ENCODE data around the gene MIA2.

GRCh38 chr14:39433452-39433813, 199.7 kb downstream of the MIA2 start:
- TF ChIP-seq FOXK2 (conservative IDR thresholded peaks at IDR 0.05 in 1 of 2, IDR thresholded peaks at IDR 0.05 in 1 of 2; ENCODE audit: low read depth in 2 of 2): no peak
- TF ChIP-seq ZBED1 (IDR thresholded peaks at IDR 0.05): no peak
- no peak for TF ChIP-seq RAD21 (CRISPR knock-in tag; conservative IDR thresholded peaks at IDR 0.05 in 1 of 2, IDR thresholded peaks at IDR 0.05 in 1 of 2)
- no peak for TF ChIP-seq HDAC8 (tag; IDR thresholded peaks at IDR 0.05)
- TF ChIP-seq KAT8 (IDR thresholded peaks at IDR 0.05; ENCODE audit: low read depth): no peak
- no peak for TF ChIP-seq GTF2F1 (IDR thresholded peaks at IDR 0.05; ENCODE audit: low read depth, low read length)
- no peak for TF ChIP-seq NR1H2 (CRISPR knock-in tag; IDR thresholded peaks at IDR 0.05)
- no peak for TF ChIP-seq BHLHE40 (IDR thresholded peaks at IDR 0.05; ENCODE audit: low read length)
- TF ChIP-seq EP300 (IDR thresholded peaks at IDR 0.05; ENCODE audit: low read length): no peak
- no peak for TF ChIP-seq POLR2A (conservative IDR thresholded peaks at IDR 0.05)
- no peak for TF ChIP-seq PHF8 (IDR thresholded peaks at IDR 0.05; ENCODE audit: borderline replicate concordance, low read length)
- TF ChIP-seq POLR2AphosphoS5 (IDR thresholded peaks at IDR 0.05; ENCODE audit: control insufficient read depth, insufficient read depth, low read depth, low read length): no peak
- no peak for TF ChIP-seq TGIF2 (CRISPR knock-in tag; IDR thresholded peaks at IDR 0.05)
